GM23248 (cell line): ENCODE results near the gene AGFG1. TPM values are rescaled to one million over a fixed set of nuclear protein-coding genes. Genes with fewer than 3 reads are reported as not detected.

Source experiments
- DNase-seq: peaks from one replicate; pipeline ENCODE4 v3.0.0-alpha.2; 2015
- H2AFZ ChIP-seq: fragments of 200-600 bp; sonication (generic); 2 replicates; pipeline ENCODE4 v1.6.1; 2016; ENCODE audit warnings: antibody characterized with exemption
- H3F3A ChIP-seq: fragments of 200-600 bp; sonication (generic); 2 replicates; pipeline ENCODE4 v1.6.1; 2016; ENCODE audit warnings: mild to moderate bottlenecking, antibody characterized with exemption, mixed run types; ENCODE audit not compliant: insufficient read depth
- H3K27ac ChIP-seq: fragments of 200-600 bp; sonication (generic); 2 replicates; pipeline ENCODE4 v1.5.1; 2016; ENCODE audit warnings: mild to moderate bottlenecking
- H3K27me3 ChIP-seq: fragments of 200-600 bp; sonication (generic); replicated peaks from 2 replicates; pipeline ENCODE4 v1.6.1; 2016; ENCODE audit warnings: mild to moderate bottlenecking; ENCODE audit not compliant: insufficient read depth
- H3K36me3 ChIP-seq: fragments of 200-600 bp; sonication (generic); 2 replicates; pipeline ENCODE4 v1.6.1; 2016; ENCODE audit warnings: low read depth, mild to moderate bottlenecking
- H3K4me1 ChIP-seq: fragments of 200-600 bp; sonication (generic); 2 replicates; pipeline ENCODE4 v1.6.1; 2016; ENCODE audit warnings: mild to moderate bottlenecking; ENCODE audit not compliant: insufficient read depth
- H3K4me2 ChIP-seq: fragments of 200-600 bp; sonication (generic); one replicate; pipeline ENCODE4 v1.6.1; 2016; ENCODE audit warnings: mild to moderate bottlenecking; ENCODE audit not compliant: unreplicated experiment
- H3K4me3 ChIP-seq: fragments of 200-600 bp; sonication (generic); 2 replicates; pipeline ENCODE4 v1.5.1; 2016; ENCODE audit warnings: mild to moderate bottlenecking
- H3K79me2 ChIP-seq: fragments of 200-600 bp; sonication (generic); 2 replicates; pipeline ENCODE4 v1.6.1; 2016; ENCODE audit warnings: mild to moderate bottlenecking; ENCODE audit not compliant: insufficient read depth
- H3K9ac ChIP-seq: fragments of 200-600 bp; sonication (generic); 2 replicates; pipeline ENCODE4 v1.6.1; 2016; ENCODE audit warnings: mild to moderate bottlenecking
- H3K9me2 ChIP-seq: fragments of 200-600 bp; sonication (generic); 2 replicates; pipeline ENCODE4 v1.6.1; 2016; ENCODE audit warnings: mixed run types, mild to moderate bottlenecking, moderate library complexity; ENCODE audit not compliant: insufficient read depth
- H3K9me3 ChIP-seq: fragments of 200-600 bp; sonication (generic); one replicate; pipeline ENCODE4 v1.6.1; 2017; ENCODE audit warnings: low read depth
- H4K20me1 ChIP-seq: fragments of 200-600 bp; sonication (generic); 2 replicates; pipeline ENCODE4 v1.6.0; 2016; ENCODE audit not compliant: insufficient read depth
- EZH2 ChIP-seq: fragments of 200-600 bp; sonication (generic); IDR thresholded peaks from 2 replicates; pipeline ENCODE4 v1.6.1; 2018; ENCODE audit warnings: antibody characterized with exemption, mild to moderate bottlenecking; ENCODE audit not compliant: insufficient read depth, poor library complexity, severe bottlenecking
- EZH2phosphoT487 ChIP-seq: fragments of 200-600 bp; sonication (generic); IDR thresholded peaks from 2 replicates; pipeline ENCODE4 v1.6.1; 2018; ENCODE audit warnings: antibody characterized with exemption, moderate library complexity, mild to moderate bottlenecking, low read depth; ENCODE audit not compliant: insufficient read depth
- WGBS, 2 experiments: methylation state at CpG; one replicate each; pipeline ENCODE4 v1.1.6; 2015 to 2017; ENCODE audit warnings: low lambda C conversion rate in 2 of 2, low coverage in 1 of 2; ENCODE audit errors: missing lambda C conversion rate in 2 of 2; 5-methylcytosine and 5-hydroxymethylcytosine counted together
- in situ Hi-C: fragments of 300-500 bp; cut with MboI; formaldehyde crosslinking; loops from 2 replicates; pipeline ENCODE4 v1.15.0; 2020
- polyA plus RNA-seq: library from polyadenylated mRNA; unstranded; fragments of >200 nt; fragmentation: Nextera tagmentation; extraction: Ambion mirVana; gene quantifications from 2 replicates; pipeline ENCODE4 v1.2.1, GENCODE V29; 2016
- total RNA-seq: library from RNA; depleted of rRNA; stranded (reverse); fragments of >200 nt; shearing (Covaris generic); gene quantifications from 2 replicates; pipeline ENCODE4 v1.2.3, GENCODE V29; 2014

AGFG1 gene
- total and polyA plus RNA-seq, 2 experiments from 2014 or later: 16.5 to 144 TPM

- Histone ChIP-seq H3K9me3 (no peaks in the 10 kb centered on the region), H3K27ac (no peak overlapping the region), H3K4me3 (no peak overlapping the region), H3K79me2 (peaks cover 100% of the 10 kb centered on the region), H4K20me1 (peaks cover 39% of the 10 kb centered on the region), H3K4me2 (no peak overlapping the region), H3K27me3 (no peaks in the 10 kb centered on the region), H3K4me1 (peaks cover 13% of the 10 kb centered on the region), H3K9ac (no peak overlapping the region), H2AFZ (no peak overlapping the region), H3K9me2 (no peaks in the 10 kb centered on the region), H3K36me3 (no peaks in the 10 kb centered on the region; the same call in 1 of the 2 replicates), H3F3A (peaks cover 24% of the 10 kb centered on the region; the same call in 1 of the 2 replicates)
- no peak for TF ChIP-seq EZH2phosphoT487
- no peak for TF ChIP-seq EZH2
- DNase-seq: no peak
- WGBS, 2 experiments: 97 to 98% methylated on average over 3 of the region's 3 CpGs
- in situ Hi-C loops: no loop called here
Measured at GRCh38 chr2:227488045-227488444, 16.1 kb downstream of the AGFG1 start.

- H3K27ac ChIP-seq: no peak overlapping the region
- 93 to 98% methylated on average over 3 of the region's 3 CpGs for WGBS, 2 experiments
- in situ Hi-C loops: no loop called here
- TF ChIP-seq EZH2 (no peak), EZH2phosphoT487 (no peak)
- no peak overlapping the region for H2AFZ ChIP-seq
- H3K9me2 ChIP-seq: no peaks in the 10 kb centered on the region
- H3F3A ChIP-seq: no peaks in the 10 kb centered on the region; the same call in 1 of the 2 replicates
- no peak for DNase-seq
- H3K4me3 ChIP-seq: no peak overlapping the region
- H3K79me2 ChIP-seq: peaks cover 100% of the 10 kb centered on the region
- no peaks in the 10 kb centered on the region for H3K27me3 ChIP-seq
- H4K20me1 ChIP-seq: peaks cover 33% of the 10 kb centered on the region
- H3K4me1 ChIP-seq: no peaks in the 10 kb centered on the region
- H3K36me3 ChIP-seq: peaks cover 18% of the 10 kb centered on the region
- H3K9ac ChIP-seq: no peak overlapping the region
- H3K9me3 ChIP-seq: no peaks in the 10 kb centered on the region
- H3K4me2 ChIP-seq: no peak overlapping the region
Measured at GRCh38 chr2:227491386-227491785, 19.4 kb downstream of the AGFG1 start.

GRCh38 chr2:227493524-227493923 lies 21.6 kb downstream of the AGFG1 start:
- in situ Hi-C loops: no loop called here
- no peak overlapping the region for H2AFZ ChIP-seq
- H4K20me1 ChIP-seq: peaks cover 19% of the 10 kb centered on the region; the same call in 1 of the 2 replicates
- DNase-seq: no peak
- H3K27me3 ChIP-seq: no peaks in the 10 kb centered on the region
- peaks cover 100% of the 10 kb centered on the region for H3K79me2 ChIP-seq
- WGBS, 2 experiments: 94 to 100% methylated on average over 2 of the region's 2 CpGs
- H3K9me2 ChIP-seq: no peaks in the 10 kb centered on the region
- H3K36me3 ChIP-seq: peaks cover 18% of the 10 kb centered on the region
- H3K4me2 ChIP-seq: no peak overlapping the region
- TF ChIP-seq EZH2 (no peak), EZH2phosphoT487 (no peak)
- no peak overlapping the region for H3K4me3 ChIP-seq
- no peaks in the 10 kb centered on the region; the same call in 1 of the 2 replicates for H3F3A ChIP-seq
- no peaks in the 10 kb centered on the region for H3K9me3 ChIP-seq
- no peak overlapping the region for H3K9ac ChIP-seq
- H3K4me1 ChIP-seq: no peaks in the 10 kb centered on the region
- H3K27ac ChIP-seq: no peak overlapping the region

- TF ChIP-seq EZH2 (no peak), EZH2phosphoT487 (no peak)
- Histone ChIP-seq H3K4me1 (no peaks in the 10 kb centered on the region; the same call in 1 of the 2 replicates), H3K9ac (no peak overlapping the region), H3K36me3 (peaks cover 18% of the 10 kb centered on the region; the same call in 1 of the 2 replicates), H3K27ac (no peak overlapping the region), H3K4me2 (no peak overlapping the region), H3F3A (no peaks in the 10 kb centered on the region; the same call in 1 of the 2 replicates), H3K4me3 (no peak overlapping the region), H3K27me3 (no peaks in the 10 kb centered on the region), H3K9me3 (no peaks in the 10 kb centered on the region), H3K9me2 (no peaks in the 10 kb centered on the region), H2AFZ (no peak overlapping the region), H3K79me2 (peaks cover 100% of the 10 kb centered on the region), H4K20me1 (peaks cover 12% of the 10 kb centered on the region; the same call in 1 of the 2 replicates)
- in situ Hi-C loops: no loop called here
- no peak for DNase-seq
- 56 to 59% methylated on average over 2 of the region's 2 CpGs for WGBS, 2 experiments
Measured at GRCh38 chr2:227497158-227497557, 25.2 kb downstream of the AGFG1 start.
